HG03460 (cell line): Measurements from ENCODE around the gene GAS2L1.

Source experiments
- ATAC-seq: cut with Tn5 transposase; IDR thresholded peaks from one replicate; pipeline ENCODE4 v1.9.1; 2021; ENCODE audit not compliant: unreplicated experiment

Gene GAS2L1

GRCh38 chr22:29275167-29275566, 31.3 kb upstream of the GAS2L1 start:
- no peak for ATAC-seq

GRCh38 chr22:29275819-29276565, 30.5 kb upstream of the GAS2L1 start:
- no peak for ATAC-seq

- ATAC-seq, result no peak
Measured at GRCh38 chr22:29277927-29278326, 28.5 kb upstream of the GAS2L1 start.

GRCh38 chr22:29284196-29284595, 22.3 kb upstream of the GAS2L1 start:
- ATAC-seq, result no peak

GRCh38 chr22:29288837-29289236, 17.6 kb upstream of the GAS2L1 start:
- ATAC-seq, result no peak

GRCh38 chr22:29290061-29290460, 16.4 kb upstream of the GAS2L1 start:
- ATAC-seq, result no peak

- no peak for ATAC-seq
Measured at GRCh38 chr22:29291215-29291614, 15.2 kb upstream of the GAS2L1 start.

GRCh38 chr22:29292379-29292778, 14.1 kb upstream of the GAS2L1 start:
- ATAC-seq, result no peak

GRCh38 chr22:29298641-29299040, 7.8 kb upstream of the GAS2L1 start:
- no peak for ATAC-seq

- no peak for ATAC-seq
Measured at GRCh38 chr22:29299136-29299900, 7.1 kb upstream of the GAS2L1 start.

GRCh38 chr22:29300467-29300806, 6.0 kb upstream of the GAS2L1 start:
- no peak for ATAC-seq

- no peak for ATAC-seq
Measured at GRCh38 chr22:29300807-29301601, 5.4 kb upstream of the GAS2L1 start.

- ATAC-seq, result no peak
Measured at GRCh38 chr22:29301716-29302401, 4.6 kb upstream of the GAS2L1 start.

- ATAC-seq, result no peak
Measured at GRCh38 chr22:29302402-29302680, 4.1 kb upstream of the GAS2L1 start.

GRCh38 chr22:29302681-29303465, 3.6 kb upstream of the GAS2L1 start:
- no peak for ATAC-seq

- no peak for ATAC-seq
Measured at GRCh38 chr22:29305836-29306174, 645 bp upstream of the GAS2L1 start.

- ATAC-seq, result no peak
Measured at GRCh38 chr22:29306835-29307595, 565 bp downstream of the GAS2L1 start.

GRCh38 chr22:29307596-29308147, 1.2 kb downstream of the GAS2L1 start:
- no peak for ATAC-seq

GRCh38 chr22:29308148-29308790, 1.8 kb downstream of the GAS2L1 start:
- no peak for ATAC-seq
